Amniotic stem cell (primary cell): ENCODE measurements around the gene DIAPH2.
"Not testable (repeated sequence)": the region's sequence is repeated elsewhere in the genome, so short reads cannot be mapped to it uniquely, and the experiment has no call there.

Experiments
- DNase-seq: peaks from one replicate; lab custom pipeline; 2025; lab: John Stamatoyannopoulos, UW

The DIAPH2 gene

DNA sequence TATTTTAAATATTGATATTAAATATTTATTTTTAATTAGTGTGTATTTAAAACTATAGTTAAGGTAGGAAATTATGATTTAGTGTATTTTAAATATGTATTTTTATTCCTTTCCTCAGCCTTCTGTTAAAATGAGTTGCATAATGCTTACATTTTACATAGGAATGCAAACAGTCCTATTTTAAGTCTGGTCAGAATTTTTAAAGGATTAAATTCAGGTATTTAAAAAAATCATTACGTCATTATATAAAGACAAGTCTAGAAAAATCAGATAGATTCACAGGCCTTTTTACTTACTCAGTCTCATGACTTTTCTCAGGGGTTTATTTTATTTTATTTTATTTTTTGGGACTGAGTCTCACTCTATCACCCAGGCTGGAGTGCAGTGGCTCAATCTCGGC, 148.7 kb downstream of the DIAPH2 start:
- DNase-seq: no peak

GRCh38 chrX:96834137-96834536, 149.5 kb downstream of the DIAPH2 start:
- no peak for DNase-seq

DNA sequence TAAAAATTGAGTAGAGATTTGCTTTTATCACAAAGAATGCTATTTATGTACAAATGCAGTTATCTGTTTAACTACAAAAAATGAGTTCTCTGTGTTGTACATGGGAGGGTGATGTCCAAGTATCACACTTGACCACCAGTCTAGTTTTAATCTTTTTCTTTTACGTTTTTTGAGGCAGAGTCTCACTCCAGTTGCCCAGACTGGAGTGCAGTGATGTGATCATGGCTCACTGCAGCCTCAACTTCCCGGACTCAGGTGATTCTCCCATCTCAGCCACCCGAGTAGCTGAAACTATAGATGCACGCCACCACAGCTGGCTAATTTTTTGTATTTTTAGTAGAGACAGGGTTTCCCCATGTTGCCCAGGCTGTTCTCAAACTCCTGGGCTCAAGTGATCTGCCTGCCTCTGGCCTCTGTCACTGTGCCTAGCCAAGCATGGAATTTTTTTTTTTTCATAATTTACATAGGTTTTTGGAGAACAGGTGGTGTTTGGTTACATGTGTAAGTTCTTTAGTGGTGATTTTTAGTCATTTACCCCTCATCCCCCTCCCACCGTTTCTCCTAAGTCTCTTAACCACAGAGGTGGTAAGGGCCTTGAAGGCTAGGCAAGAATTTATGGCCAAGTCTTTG, 151.1 kb downstream of the DIAPH2 start:
- no peak for DNase-seq

- no peak for DNase-seq
Measured at GRCh38 chrX:96837808-96838207, 153.2 kb downstream of the DIAPH2 start.

GRCh38 chrX:96838537-96838936, 153.9 kb downstream of the DIAPH2 start:
- DNase-seq: no peak

GRCh38 chrX:96841325-96841724, 156.7 kb downstream of the DIAPH2 start:
- DNase-seq: no peak

DNA sequence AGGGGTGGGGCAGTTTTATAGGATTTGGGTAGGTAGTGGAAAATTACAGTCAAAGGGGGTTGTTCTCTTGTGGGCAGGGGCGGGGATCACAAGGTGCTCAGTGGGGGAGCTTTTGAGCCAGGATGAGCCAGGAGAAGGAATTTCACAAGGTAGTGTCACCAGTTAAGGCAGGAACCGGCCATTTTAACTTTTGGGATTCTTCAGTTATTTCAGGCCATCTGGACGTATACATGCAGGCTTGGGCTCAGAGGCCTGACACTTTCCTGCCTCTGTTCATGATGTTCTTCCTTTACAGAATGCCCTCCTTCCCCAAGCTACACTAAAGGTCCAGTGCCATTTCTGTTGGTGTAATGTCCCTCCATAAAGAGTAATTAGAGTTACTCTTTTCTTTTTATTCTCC, 157.2 kb downstream of the DIAPH2 start:
- DNase-seq: not testable (repeated sequence)

DNA sequence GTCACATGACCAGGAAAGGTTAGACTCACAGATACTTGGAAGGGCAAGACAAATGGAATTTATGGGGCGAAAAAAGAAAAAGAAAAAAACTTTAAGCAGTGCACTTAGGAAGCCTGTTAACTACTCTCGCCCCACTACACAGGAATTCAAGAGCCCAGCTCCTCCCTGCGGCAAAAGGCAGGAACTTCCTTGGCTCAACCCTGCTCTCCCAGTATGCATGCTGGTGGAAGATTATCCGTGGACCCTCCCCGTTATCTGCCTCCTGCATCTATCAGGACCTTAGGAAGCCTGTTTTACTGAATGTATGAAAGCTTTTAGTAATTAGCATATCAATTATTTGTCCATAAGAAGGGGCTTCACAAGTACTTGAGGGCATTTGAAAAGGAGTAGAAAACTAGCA, 158.9 kb downstream of the DIAPH2 start:
- no peak for DNase-seq

DNA sequence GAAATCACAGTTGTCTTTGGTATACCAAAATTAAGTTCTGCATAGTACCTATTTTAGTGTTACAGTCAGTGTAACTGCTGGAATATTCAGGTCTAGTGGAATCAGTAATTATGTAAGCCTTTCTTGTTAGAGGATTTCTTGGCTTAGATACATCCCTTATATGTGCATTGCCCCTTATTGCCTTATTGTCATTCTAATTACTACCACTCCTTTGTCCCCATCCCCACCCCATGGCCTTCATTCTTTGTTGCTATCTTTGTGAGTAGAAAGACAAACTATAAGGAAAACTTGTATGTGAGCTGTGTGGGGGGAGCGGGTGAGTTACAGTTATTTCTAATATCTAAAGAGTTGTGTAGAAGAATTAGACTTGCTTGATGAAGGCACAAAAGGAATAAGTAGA, 162.2 kb downstream of the DIAPH2 start:
- DNase-seq: no peak

DNA sequence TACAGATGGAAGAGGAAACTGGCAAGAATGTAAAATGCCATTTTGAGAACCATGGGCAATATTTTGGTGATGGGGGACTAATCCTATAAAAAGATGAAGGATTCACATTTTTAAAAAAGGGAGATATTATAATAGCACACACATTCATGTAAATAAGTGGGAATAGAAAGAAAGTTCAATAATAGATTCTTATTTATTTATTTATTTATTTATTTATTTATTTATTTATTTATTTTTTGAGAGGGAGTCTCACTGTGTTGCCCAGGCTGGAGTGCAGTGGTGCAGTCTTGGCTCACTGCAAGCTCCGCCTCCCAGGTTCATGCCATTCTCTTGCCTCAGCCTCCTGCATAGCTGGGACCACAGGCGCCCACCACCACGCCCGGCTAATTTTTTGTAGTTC, 174.8 kb downstream of the DIAPH2 start:
- not testable (repeated sequence) for DNase-seq

DNA sequence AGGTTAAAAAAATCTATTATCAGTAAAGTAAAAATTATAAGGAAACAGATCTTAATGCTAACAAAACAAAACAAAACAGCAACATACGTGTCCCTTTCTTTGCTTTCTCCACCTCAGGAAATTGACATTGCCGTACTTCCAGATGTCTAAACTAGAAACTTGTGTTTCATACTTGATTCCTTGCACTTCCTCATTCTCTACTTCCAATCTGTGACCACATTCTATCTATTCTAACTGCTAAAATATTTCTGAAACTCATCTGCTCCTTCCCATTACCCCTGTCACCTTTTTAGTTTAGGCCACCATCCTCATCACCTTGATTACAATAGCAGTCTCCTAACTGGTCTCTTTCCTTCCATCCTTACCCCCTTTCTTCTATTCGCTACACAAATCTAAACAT, 176.6 kb downstream of the DIAPH2 start:
- no peak for DNase-seq

GRCh38 chrX:96861661-96862060, 177.0 kb downstream of the DIAPH2 start:
- no peak for DNase-seq

DNA sequence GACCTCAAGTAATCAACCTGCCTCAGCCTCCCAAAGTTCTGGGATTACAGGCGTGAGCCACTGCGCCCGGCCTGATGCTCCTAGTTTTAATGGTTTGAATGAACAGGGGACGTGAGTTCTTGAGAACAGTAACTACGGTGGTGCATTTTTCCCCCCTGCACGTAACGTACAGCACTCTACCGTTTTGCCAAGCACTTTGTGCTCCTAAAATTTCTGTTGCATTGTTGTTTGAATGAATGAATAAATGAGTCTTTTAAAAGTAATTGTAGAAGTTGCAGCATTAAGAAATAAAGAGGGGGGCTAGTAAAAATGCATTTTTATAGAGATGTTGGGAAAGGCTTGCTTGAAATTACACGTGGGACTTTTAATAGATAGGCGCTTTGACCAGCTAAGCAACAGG, 199.0 kb downstream of the DIAPH2 start, which contains the start of gene RPA4:
RPA4 (plus strand) TSS at position 301 of the 400 bp plus-strand sequence. CDS start 403 bp downstream, outside the sequence.
- no peak for DNase-seq

- no peak for DNase-seq
Measured at GRCh38 chrX:96884027-96884426, 199.4 kb downstream of the DIAPH2 start.

DNA sequence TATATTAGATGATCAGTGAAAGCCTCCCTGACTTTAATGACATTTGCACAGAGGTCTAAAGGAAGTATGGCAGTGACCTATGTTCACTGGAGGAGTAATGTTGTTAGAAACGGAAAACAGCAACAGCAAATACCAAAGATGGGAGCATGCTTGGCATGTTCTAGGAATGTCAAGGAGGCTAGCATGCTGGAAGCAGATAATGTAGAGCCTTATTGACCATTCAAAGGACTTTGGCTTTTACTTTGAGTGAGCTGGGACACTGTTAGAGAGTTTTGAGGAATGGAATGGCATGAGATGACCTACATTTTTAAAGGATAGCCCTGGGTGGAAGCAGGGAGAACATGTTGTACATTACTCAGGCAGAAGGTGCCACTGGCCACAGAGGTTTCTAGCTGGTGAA, 205.1 kb downstream of the DIAPH2 start:
- DNase-seq: no peak

- no peak for DNase-seq
Measured at GRCh38 chrX:96906741-96907140, 222.1 kb downstream of the DIAPH2 start.

GRCh38 chrX:96907516-96908272, 223.1 kb downstream of the DIAPH2 start:
- no peak for DNase-seq

DNA sequence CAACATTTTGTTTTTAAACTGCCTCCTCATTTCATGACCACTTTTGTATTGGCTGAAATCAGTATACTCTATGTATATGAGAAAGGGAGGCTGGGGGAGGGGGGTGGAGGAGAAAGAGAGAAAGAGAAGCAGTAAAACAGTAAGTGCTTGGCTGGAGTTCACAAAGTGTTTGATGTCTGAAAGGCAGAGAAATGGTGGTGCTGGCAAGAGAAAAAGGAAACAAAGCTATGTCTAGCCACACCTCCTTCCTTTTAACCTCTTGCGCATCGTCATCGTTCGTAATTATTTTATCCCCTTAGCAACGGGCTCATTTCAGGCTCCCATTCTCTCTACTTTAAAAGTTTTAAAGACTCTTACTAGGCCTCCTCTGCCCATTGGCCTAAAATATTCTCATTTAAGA, 224.6 kb downstream of the DIAPH2 start:
- no peak for DNase-seq

- DNase-seq: no peak
Measured at GRCh38 chrX:96918864-96919263, 234.2 kb downstream of the DIAPH2 start.

- DNase-seq: no peak
Measured at GRCh38 chrX:96919672-96920071, 235.0 kb downstream of the DIAPH2 start.

DNA sequence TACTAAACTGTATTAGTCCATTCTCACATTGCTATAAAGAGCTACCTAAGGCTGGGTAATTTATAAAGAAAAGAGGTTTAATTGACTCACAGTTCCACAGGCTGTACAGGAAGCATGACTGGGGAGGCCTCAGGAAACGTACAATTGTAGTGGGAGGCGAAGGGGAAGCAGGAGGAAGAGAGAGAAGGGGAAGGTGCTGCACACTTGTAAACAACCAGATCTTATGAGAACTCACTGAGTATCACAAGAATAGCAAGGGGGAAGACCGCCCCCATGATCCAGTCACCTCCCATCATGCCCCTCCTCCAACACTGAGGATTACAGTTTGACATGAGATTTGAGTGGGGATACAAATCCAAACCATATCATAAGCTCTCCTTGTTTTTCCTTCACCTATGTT, 239.9 kb downstream of the DIAPH2 start:
- DNase-seq: no peak

- no peak for DNase-seq
Measured at GRCh38 chrX:96929036-96929435, 244.4 kb downstream of the DIAPH2 start.

- no peak for DNase-seq
Measured at GRCh38 chrX:96957718-96958117, 273.1 kb downstream of the DIAPH2 start.

GRCh38 chrX:96971812-96972211, 287.2 kb downstream of the DIAPH2 start:
- no peak for DNase-seq
